Measurements from ENCODE around the gene TMEM186.

TMEM186 gene

GRCh38 chr16:8831871-8832716, 34.7 kb upstream of the TMEM186 start:
- TF ChIP-seq CTCF (IDR thresholded peaks at IDR 0.05; ENCODE audit: low read depth, low read length) = no peak
- no peak for DNase-seq (ENCODE audit: extremely low read depth, low read depth)

DNA sequence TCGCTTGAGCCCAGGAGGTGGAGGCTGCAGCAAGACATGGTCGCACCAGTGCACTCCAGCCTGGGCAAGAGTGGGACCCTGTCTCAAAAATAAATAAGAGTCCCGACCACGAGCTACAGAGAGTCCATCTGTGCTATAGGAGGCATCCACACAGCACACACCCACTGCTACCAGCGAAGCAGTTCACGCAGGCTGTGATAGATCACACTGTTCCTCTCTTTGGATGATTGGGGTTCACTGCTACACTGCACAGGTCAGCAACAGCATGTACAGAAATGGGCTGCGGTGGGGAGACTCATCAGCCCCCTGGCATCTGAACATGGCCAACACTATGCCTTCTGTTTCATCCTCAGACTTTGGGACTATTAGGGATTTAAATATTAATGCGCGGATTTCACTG, 34.0 kb upstream of the TMEM186 start:
- TF ChIP-seq CTCF (IDR thresholded peaks at IDR 0.05; ENCODE audit: low read depth, low read length) = no peak
- no peak for DNase-seq (ENCODE audit: extremely low read depth, low read depth)

GRCh38 chr16:8828541-8829165, 31.2 kb upstream of the TMEM186 start:
- no peak for TF ChIP-seq CTCF (IDR thresholded peaks at IDR 0.05; ENCODE audit: low read depth, low read length)
- no peak for DNase-seq (ENCODE audit: extremely low read depth, low read depth)

DNA sequence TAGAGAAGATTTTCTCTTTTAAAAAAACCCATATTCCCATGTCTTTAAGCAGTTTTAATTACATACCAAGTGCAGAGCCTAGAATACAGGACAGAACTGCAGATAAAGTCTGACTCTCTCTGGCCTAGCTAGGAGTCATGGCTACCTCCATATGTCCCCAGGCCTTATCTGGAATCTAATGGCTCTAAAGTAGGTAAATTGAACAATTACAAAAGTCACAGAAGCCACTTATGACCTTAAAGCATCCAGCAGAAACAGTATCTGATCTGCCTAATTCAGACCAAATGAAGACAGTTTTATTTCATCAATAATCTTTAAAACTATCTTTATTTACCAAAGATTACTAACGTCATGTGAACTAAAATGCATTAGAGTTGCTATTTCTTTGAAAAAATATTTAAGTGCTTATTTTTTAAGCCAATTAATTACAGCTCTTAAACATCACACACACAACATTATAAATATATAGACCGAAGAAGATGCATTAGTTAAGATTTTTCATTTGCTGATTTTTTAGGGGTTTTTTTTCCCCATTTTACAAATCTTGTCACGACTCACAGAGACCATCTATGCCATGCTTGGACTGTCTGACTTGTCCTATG, 28.9 kb upstream of the TMEM186 start:
- TF ChIP-seq CTCF (IDR thresholded peaks at IDR 0.05; ENCODE audit: low read depth, low read length) = no peak

GRCh38 chr16:8822403-8822802, 25.0 kb upstream of the TMEM186 start:
- no peak for TF ChIP-seq CTCF (IDR thresholded peaks at IDR 0.05; ENCODE audit: low read depth, low read length)
- DNase-seq (ENCODE audit: extremely low read depth, low read depth) = no peak

More for the DNA sequence above, 28.9 kb upstream of the TMEM186 start:
- DNase-seq (ENCODE audit: extremely low read depth, low read depth) = no peak

- no peak for TF ChIP-seq CTCF (IDR thresholded peaks at IDR 0.05; ENCODE audit: low read depth, low read length)
- no peak for DNase-seq (ENCODE audit: extremely low read depth, low read depth)
Observed at GRCh38 chr16:8819411-8820034, 22.1 kb upstream of the TMEM186 start.

Measured in AG09319 (cell line).